AG08396 (cell line): ENCODE results near the gene SLC25A12.
"Not testable (repeated sequence)": the region's sequence is repeated elsewhere in the genome, so short reads cannot be mapped to it uniquely, and the experiment has no call there.

ENCODE experiments used
- DNase-seq: peaks from one replicate; pipeline ENCODE4 v3.0.0; 2012; ENCODE audit warnings: low spot score, mixed read lengths

SLC25A12 gene

GRCh38 chr2:171788316-171788993, 105.6 kb downstream of the SLC25A12 start:
- no peak for DNase-seq

GRCh38 chr2:171787333-171788072, 106.5 kb downstream of the SLC25A12 start:
- no peak for DNase-seq

GRCh38 chr2:171785450-171785849, 108.6 kb downstream of the SLC25A12 start:
- no peak for DNase-seq

GRCh38 chr2:171778515-171778914, 115.5 kb downstream of the SLC25A12 start:
- DNase-seq = no peak

- not testable (repeated sequence) for DNase-seq
These were observed 119.5 kb downstream of the SLC25A12 start for GRCh38 chr2:171774581-171774980.

GRCh38 chr2:171772373-171772772, 121.7 kb downstream of the SLC25A12 start:
- DNase-seq = no peak

GRCh38 chr2:171771463-171771862, 122.6 kb downstream of the SLC25A12 start:
- DNase-seq = no peak

- DNase-seq = no peak
These were observed 130.4 kb downstream of the SLC25A12 start for GRCh38 chr2:171763602-171764001.

GRCh38 chr2:171762879-171763573, 131.0 kb downstream of the SLC25A12 start:
- peak; percentile 13 for DNase-seq

GRCh38 chr2:171761176-171761575, 132.9 kb downstream of the SLC25A12 start:
- DNase-seq = not testable (repeated sequence)

GRCh38 chr2:171758762-171759161, 135.3 kb downstream of the SLC25A12 start:
- not testable (repeated sequence) for DNase-seq

- peak; percentile 11 for DNase-seq
These were observed 139.6 kb downstream of the SLC25A12 start for GRCh38 chr2:171754254-171754939.

- no peak for DNase-seq
These were observed 146.7 kb downstream of the SLC25A12 start for GRCh38 chr2:171747371-171747770.

GRCh38 chr2:171745806-171746205, 148.2 kb downstream of the SLC25A12 start:
- no peak for DNase-seq

- no peak for DNase-seq
These were observed 148.9 kb downstream of the SLC25A12 start for GRCh38 chr2:171745141-171745540.

- no peak for DNase-seq
These were observed 151.3 kb downstream of the SLC25A12 start for GRCh38 chr2:171742760-171743159.

GRCh38 chr2:171741189-171741588, 152.9 kb downstream of the SLC25A12 start:
- no peak for DNase-seq

GRCh38 chr2:171735991-171736710, 157.9 kb downstream of the SLC25A12 start:
- DNase-seq = no peak
